Activated naive CD4-positive, alpha-beta T cell treated with anti-CD3 and anti-CD28 coated beads for 36 hours (primary cell): ENCODE data around the gene APBB1IP. TPM values are rescaled to one million over a fixed set of nuclear protein-coding genes. Genes with fewer than 3 reads are reported as not detected.

Experiments
- CTCF ChIA-PET: fragments of 350-600 bp; sonication (Branson Sonifier 250); formaldehyde crosslinking; loops from one replicate; lab custom pipeline; 2021; ENCODE audit warnings: antibody characterized with exemption; lab: Charles Lee
- DNase-seq: peaks from one replicate; pipeline ENCODE4 v3.0.0-alpha.2; 2020
- H3K27ac Mint-ChIP-seq: one replicate; pipeline ENCODE4 v1.8.0; 2021; ENCODE audit warnings: mild to moderate bottlenecking, mixed read lengths
- H3K27me3 Mint-ChIP-seq: one replicate; pipeline ENCODE4 v1.8.0; 2021; ENCODE audit warnings: low read depth, mixed read lengths
- H3K36me3 Mint-ChIP-seq: one replicate; pipeline ENCODE4 v1.8.0; 2021; ENCODE audit warnings: low read depth, mixed read lengths
- H3K4me1 Mint-ChIP-seq: one replicate; pipeline ENCODE4 v1.8.0; 2021; ENCODE audit warnings: low read depth, mixed read lengths
- H3K4me3 Mint-ChIP-seq: one replicate; pipeline ENCODE4 v1.8.0; 2021; ENCODE audit warnings: mild to moderate bottlenecking, moderate library complexity, mixed read lengths
- H3K9me3 Mint-ChIP-seq: one replicate; pipeline ENCODE4 v1.8.0; 2021; ENCODE audit warnings: mixed read lengths
- intact Hi-C: fragments of 100-400 bp; cut with micrococcal nuclease; formaldehyde crosslinking; loops from one replicate; pipeline ENCODE4 v1.15.1; 2023
- total RNA-seq, 2 experiments: library from RNA; stranded (reverse); gene quantifications; one replicate each; pipeline ENCODE4 v1.2.3, GENCODE V29; 2021

APBB1IP gene
- total RNA-seq, 2 experiments from 2014 or later: 29.4 to 30.9 TPM

DNA sequence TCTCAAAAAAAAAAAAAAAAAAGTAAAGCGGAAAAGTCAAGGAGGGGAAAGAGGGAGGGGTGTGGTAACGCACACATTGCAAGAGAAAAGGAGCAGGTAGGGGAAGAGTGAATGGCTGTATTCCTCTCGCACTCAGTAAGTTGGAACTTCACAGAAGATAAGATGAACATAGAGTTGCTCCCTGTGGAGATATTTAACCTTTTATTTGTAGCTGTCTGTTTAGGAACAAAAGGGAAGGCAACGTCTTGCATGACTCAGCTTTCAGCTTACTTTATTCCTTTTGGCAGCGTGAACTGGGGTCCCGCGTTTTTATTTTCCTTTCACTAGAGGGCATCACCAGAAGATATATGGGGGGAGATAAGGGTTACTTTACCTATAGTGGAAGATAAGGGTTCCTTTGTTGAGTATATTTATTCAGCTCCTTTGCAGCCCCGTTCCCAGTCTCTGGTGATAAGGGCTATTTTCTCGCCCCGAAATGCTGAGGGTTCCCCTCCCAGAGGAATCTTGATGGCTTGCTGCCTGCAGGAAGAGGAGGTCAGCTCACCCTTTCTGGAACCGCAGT is 78.5 kb downstream of the APBB1IP start:
- intact Hi-C loops: no loop called here
- Mint-ChIP-seq H3K4me3 (no peak overlapping the region), H3K27me3 (no peaks in the 10 kb centered on the region), H3K4me1 (peaks cover 5% of the 10 kb centered on the region), H3K9me3 (peaks cover 4% of the 10 kb centered on the region), H3K36me3 (peaks cover 79% of the 10 kb centered on the region), H3K27ac (no peak overlapping the region)
- CTCF ChIA-PET: interaction anchor here (0.6 kb wide), 1 partner anchor 69 kb away, joined by 3 read pairs; no protein-coding TSS in a partner anchor
- DNase-seq: no peak

DNA sequence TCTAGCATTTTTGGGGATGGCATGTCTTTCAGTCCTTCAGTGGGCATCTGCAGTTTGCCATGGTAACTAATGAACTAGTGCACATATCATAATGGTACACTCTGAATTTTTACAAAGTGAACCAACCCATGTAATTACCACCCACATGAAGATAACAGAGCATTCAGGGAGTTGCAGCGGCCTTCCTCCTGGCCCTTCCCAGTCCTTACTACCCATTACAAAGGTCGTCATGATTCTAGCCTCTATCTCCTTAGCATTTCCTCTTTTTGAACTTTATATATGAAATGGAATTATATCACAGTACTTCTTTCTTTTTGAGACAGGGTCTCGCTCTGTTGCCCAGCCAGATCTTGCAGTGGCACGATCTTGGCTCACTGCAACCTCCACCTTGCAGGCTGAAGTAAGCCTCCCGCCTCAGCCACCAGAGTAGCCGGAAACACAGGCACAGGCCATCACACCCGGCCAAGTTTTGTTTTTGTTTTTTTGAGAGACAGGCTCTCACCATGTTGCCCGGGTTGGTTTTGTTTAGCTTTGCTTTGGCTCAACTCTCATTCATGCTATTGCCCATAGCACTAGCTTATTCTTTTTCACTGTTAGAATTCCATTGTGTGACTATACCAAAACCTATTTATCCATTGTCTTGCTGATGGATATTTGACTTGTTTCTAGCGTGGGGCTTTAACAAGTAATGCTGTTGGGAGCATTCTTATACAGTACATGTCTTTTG is 79.2 kb downstream of the APBB1IP start:
- H3K4me1 Mint-ChIP-seq: peaks cover 7% of the 10 kb centered on the region

DNA sequence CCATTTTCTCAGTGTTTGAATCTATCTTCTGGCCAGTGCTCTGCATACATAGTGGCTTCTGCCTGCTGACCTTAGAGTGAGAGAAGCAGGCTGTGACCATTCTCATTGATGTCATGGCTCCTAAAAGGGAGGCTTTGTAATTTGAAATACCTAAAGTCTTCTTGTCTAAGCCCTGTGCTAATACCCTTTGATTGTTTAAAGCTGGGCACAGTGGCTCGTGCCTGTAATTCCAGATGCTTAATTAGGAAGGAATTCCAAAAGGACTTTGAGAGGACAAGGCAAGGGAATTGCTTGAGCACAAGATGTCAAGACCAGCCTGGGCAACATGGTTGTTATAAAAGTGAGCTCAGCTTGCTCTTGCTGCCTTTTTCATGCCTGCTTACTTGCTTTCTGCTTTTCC is 81.7 kb downstream of the APBB1IP start:
- Mint-ChIP-seq H3K36me3 (peaks cover 65% of the 10 kb centered on the region), H3K4me1 (peaks cover 13% of the 10 kb centered on the region), H3K9me3 (peaks cover 4% of the 10 kb centered on the region), H3K27me3 (no peaks in the 10 kb centered on the region), H3K4me3 (no peak overlapping the region), H3K27ac (no peak overlapping the region)
- DNase-seq: no peak
- intact Hi-C loops: no loop called here
- CTCF ChIA-PET: no interaction called here

More for the DNA sequence above, 79.2 kb downstream of the APBB1IP start:
- Mint-ChIP-seq H3K36me3 (peaks cover 76% of the 10 kb centered on the region), H3K27me3 (no peaks in the 10 kb centered on the region), H3K27ac (peak overlapping the region; percentile 47), H3K9me3 (peaks cover 4% of the 10 kb centered on the region), H3K4me3 (no peak overlapping the region)
- intact Hi-C loops: no loop called here
- no peak for DNase-seq
- CTCF ChIA-PET: no interaction called here

GRCh38 chr10:26520575-26520974 is 82.4 kb downstream of the APBB1IP start:
- intact Hi-C loops: no loop called here
- CTCF ChIA-PET: no interaction called here
- H3K27ac Mint-ChIP-seq: no peak overlapping the region
- peaks cover 4% of the 10 kb centered on the region for H3K9me3 Mint-ChIP-seq
- H3K27me3 Mint-ChIP-seq: no peaks in the 10 kb centered on the region
- H3K36me3 Mint-ChIP-seq: peaks cover 65% of the 10 kb centered on the region
- H3K4me3 Mint-ChIP-seq: no peak overlapping the region
- no peak for DNase-seq
- peaks cover 17% of the 10 kb centered on the region for H3K4me1 Mint-ChIP-seq

DNA sequence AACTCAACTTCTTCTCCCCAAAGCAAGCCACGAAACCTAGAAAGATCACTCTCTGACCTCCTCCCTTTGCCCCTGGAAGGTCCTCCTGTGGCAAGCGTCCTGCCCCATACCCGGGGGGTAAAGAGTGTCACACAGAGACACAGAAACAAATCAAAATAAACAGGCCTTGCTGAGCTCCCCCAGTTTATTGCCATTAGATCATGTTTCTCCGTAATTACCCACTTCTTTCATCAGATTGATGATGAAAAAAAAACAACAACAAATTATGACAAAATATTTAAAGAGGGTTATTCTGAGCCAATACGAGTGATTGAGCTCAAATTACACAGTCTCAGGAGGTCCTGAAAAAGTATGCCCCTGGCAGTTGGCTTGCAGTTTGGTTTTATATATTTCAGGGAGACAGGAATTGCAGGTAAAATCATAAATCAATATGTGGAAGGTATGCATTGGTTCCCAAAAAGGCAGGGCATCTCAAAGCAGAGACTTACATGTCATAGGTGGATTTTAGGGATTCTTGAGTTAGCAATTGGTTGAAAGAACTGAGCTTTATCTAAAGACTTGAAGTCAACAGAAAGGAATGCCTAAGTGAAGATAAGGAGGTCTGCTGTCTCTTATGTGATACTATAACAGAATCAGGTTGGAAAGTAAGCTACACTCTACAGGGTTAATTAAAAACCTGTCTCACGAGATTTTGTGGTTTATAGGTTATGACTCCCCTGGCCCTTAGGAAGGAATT is 86.2 kb downstream of the APBB1IP start:
- no peak overlapping the region for H3K4me3 Mint-ChIP-seq
- CTCF ChIA-PET: no interaction called here
- no peaks in the 10 kb centered on the region for H3K27me3 Mint-ChIP-seq
- peaks cover 48% of the 10 kb centered on the region for H3K36me3 Mint-ChIP-seq
- no peak for DNase-seq
- H3K9me3 Mint-ChIP-seq: peaks cover 1% of the 10 kb centered on the region
- intact Hi-C loops: no loop called here
- peaks cover 20% of the 10 kb centered on the region for H3K4me1 Mint-ChIP-seq
- no peak overlapping the region for H3K27ac Mint-ChIP-seq

- H3K36me3 Mint-ChIP-seq: peaks cover 35% of the 10 kb centered on the region
- peak overlapping the region; percentile 60 for H3K27ac Mint-ChIP-seq
- H3K4me3 Mint-ChIP-seq: no peak overlapping the region
- CTCF ChIA-PET: interaction anchor here (1.0 kb wide), 1 partner anchor 22 kb away, joined by 3 read pairs; no protein-coding TSS in a partner anchor
- H3K27me3 Mint-ChIP-seq: no peaks in the 10 kb centered on the region
- H3K4me1 Mint-ChIP-seq: peaks cover 16% of the 10 kb centered on the region
- no peaks in the 10 kb centered on the region for H3K9me3 Mint-ChIP-seq
- no peak for DNase-seq
- intact Hi-C loops: no loop called here
Measured at GRCh38 chr10:26525586-26525985, 87.4 kb downstream of the APBB1IP start.

DNA sequence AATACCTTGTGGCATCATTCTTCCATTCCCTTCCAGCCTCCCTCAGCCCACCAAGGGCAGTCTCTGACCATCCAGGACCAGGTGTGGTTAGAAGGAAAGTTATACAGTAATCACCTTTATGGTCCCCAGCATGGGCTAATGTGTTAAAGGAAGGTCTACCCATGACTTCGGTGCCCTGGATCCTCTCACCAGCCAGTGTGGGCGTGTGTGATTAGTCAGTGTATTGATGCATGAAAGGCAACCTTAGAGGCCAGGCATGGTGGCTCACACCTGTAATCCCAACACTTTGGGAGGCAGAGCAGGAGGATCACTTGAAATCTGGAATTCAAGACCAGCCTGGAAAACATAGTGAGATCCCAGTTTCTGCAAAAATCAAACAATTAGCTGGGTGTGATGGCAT is 88.9 kb downstream of the APBB1IP start:
- Mint-ChIP-seq H3K4me1 (peaks cover 16% of the 10 kb centered on the region), H3K9me3 (no peaks in the 10 kb centered on the region), H3K27me3 (no peaks in the 10 kb centered on the region), H3K4me3 (no peak overlapping the region), H3K27ac (no peak overlapping the region), H3K36me3 (peaks cover 32% of the 10 kb centered on the region)
- intact Hi-C loops: no loop called here
- no peak for DNase-seq
- CTCF ChIA-PET: no interaction called here

DNA sequence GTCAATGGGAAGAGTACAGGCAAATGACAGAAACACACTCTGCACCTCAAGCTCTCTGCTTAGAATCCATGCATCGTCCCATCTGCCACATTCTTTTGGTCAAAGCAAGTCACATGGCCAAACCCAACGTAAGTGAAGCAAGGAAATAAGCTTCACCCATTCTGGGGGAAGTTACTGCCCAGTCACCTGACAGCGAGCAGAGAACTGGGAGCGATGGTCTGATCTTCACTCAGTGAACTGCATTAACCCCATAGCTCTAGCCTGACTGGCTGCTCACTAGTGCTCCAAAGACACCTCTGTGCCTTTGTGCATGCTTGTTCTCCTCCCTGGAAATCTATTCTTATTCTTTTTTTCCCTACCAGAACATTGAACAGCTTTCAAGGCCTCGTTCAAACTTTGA is 89.9 kb downstream of the APBB1IP start:
- H3K27ac Mint-ChIP-seq: no peak overlapping the region
- no peaks in the 10 kb centered on the region for H3K27me3 Mint-ChIP-seq
- CTCF ChIA-PET: no interaction called here
- H3K4me1 Mint-ChIP-seq: peaks cover 13% of the 10 kb centered on the region
- no peak overlapping the region for H3K4me3 Mint-ChIP-seq
- no peaks in the 10 kb centered on the region for H3K9me3 Mint-ChIP-seq
- no peak for DNase-seq
- H3K36me3 Mint-ChIP-seq: peaks cover 29% of the 10 kb centered on the region
- intact Hi-C loops: no loop called here

DNA sequence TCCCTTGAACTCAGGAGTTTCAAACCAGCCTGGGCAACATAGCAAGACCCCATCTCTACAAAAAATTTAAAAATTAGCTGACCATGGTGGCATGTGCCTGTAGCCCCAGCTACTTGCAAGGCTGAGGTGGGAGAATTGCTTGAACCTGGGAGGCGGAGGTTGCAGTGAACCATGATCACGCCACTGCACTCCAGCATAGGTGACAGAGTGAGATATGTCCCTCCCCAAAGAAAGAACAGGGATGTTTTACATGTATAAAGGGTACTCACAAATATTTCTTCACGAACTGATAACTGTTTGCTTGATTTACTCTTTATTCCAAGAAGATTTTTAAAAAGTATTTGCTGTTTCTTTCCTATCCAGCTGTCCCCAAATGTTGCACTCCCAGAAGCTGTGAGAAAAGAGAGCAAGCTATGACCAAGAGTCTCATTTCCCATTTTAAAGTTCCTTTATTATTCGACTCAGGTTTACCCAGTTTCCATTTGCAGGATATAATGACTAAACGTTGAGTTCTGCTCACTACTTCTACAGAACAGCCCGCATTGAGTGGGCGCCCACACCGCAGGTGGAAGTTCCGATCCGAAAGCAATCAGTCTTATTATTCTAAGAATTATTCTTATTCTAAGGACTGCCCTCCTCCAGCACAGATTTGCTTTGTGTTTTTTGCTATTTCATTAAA is 90.7 kb downstream of the APBB1IP start:
- H3K9me3 Mint-ChIP-seq: no peaks in the 10 kb centered on the region
- H3K27me3 Mint-ChIP-seq: no peaks in the 10 kb centered on the region
- H3K36me3 Mint-ChIP-seq: peaks cover 29% of the 10 kb centered on the region
- no peak overlapping the region for H3K4me3 Mint-ChIP-seq
- peaks cover 13% of the 10 kb centered on the region for H3K4me1 Mint-ChIP-seq
- CTCF ChIA-PET: no interaction called here
- intact Hi-C loops: no loop called here
- H3K27ac Mint-ChIP-seq: no peak overlapping the region
- DNase-seq: no peak

GRCh38 chr10:26534384-26534783 is 96.2 kb downstream of the APBB1IP start:
- Mint-ChIP-seq H3K27ac (no peak overlapping the region), H3K4me3 (no peak overlapping the region), H3K36me3 (peaks cover 10% of the 10 kb centered on the region), H3K27me3 (no peaks in the 10 kb centered on the region), H3K4me1 (peaks cover 3% of the 10 kb centered on the region), H3K9me3 (no peaks in the 10 kb centered on the region)
- intact Hi-C loops: no loop called here
- peak; percentile 30 for DNase-seq
- CTCF ChIA-PET: interaction anchor here (0.7 kb wide), 1 partner anchor 246 kb away, joined by 3 read pairs; no protein-coding TSS in a partner anchor

GRCh38 chr10:26540601-26541000 is 102.5 kb downstream of the APBB1IP start:
- no peaks in the 10 kb centered on the region for H3K27me3 Mint-ChIP-seq
- CTCF ChIA-PET: interaction anchor here (1.1 kb wide), 1 partner anchor 205 kb away, joined by 3 read pairs; no protein-coding TSS in a partner anchor
- DNase-seq: peak; percentile 11
- no peak overlapping the region for H3K27ac Mint-ChIP-seq
- intact Hi-C loops: no loop called here
- no peaks in the 10 kb centered on the region for H3K9me3 Mint-ChIP-seq
- peaks cover 24% of the 10 kb centered on the region for H3K36me3 Mint-ChIP-seq
- H3K4me3 Mint-ChIP-seq: no peak overlapping the region
- peaks cover 20% of the 10 kb centered on the region for H3K4me1 Mint-ChIP-seq
